Nephron (organoid): ENCODE measurements around the gene TBL1XR1.
A peak's percentile ranks its signal among the peaks of the same experiment; 100 is the strongest.
"Not testable (repeated sequence)": the region's sequence is repeated elsewhere in the genome, so short reads cannot be mapped to it uniquely, and the experiment has no call there.

Experiments used
- H3K27ac Mint-ChIP-seq, 3 experiments: 2 replicates each; pipeline ENCODE4 v1.8.0; 2020; ENCODE audit warnings: mixed read lengths in 3 of 3, mild to moderate bottlenecking in 2 of 3, moderate library complexity in 1 of 3
- H3K27me3 Mint-ChIP-seq: 2 replicates; pipeline ENCODE4 v1.8.0; 2021; ENCODE audit warnings: low read depth, mild to moderate bottlenecking, moderate library complexity, mixed read lengths
- H3K36me3 Mint-ChIP-seq: 2 replicates; pipeline ENCODE4 v1.8.0; 2020; ENCODE audit warnings: low read depth, mixed read lengths
- H3K4me1 Mint-ChIP-seq: 2 replicates; pipeline ENCODE4 v1.8.0; 2020; ENCODE audit warnings: mixed read lengths
- H3K4me3 Mint-ChIP-seq, 3 experiments: 2 replicates each; pipeline ENCODE4 v1.8.0; 2020; ENCODE audit warnings: mild to moderate bottlenecking in 3 of 3, mixed read lengths in 3 of 3, moderate library complexity in 2 of 3
- H3K9me3 Mint-ChIP-seq: 2 replicates; pipeline ENCODE4 v1.8.0; 2020; ENCODE audit warnings: mixed read lengths
- CTCF ChIP-seq, 3 experiments: fragments of 200-600 bp; sonication (generic); IDR thresholded peaks; one replicate each; pipeline ENCODE4 v1.5.0; 2021; ENCODE audit warnings: antibody characterized with exemption in 3 of 3; ENCODE audit not compliant: unreplicated experiment in 3 of 3

TBL1XR1 gene

GRCh38 chr3:177174607-177175170, 22.6 kb downstream of the TBL1XR1 start:
- Mint-ChIP-seq H3K4me3 (no peak overlapping the region), H3K4me1 (peaks cover 33% of the 10 kb centered on the region), H3K36me3 (peaks cover 56% of the 10 kb centered on the region), H3K27ac (peak overlapping the region; percentile 7 to 28 (median 15)), H3K27me3 (no peaks in the 10 kb centered on the region), H3K9me3 (no peaks in the 10 kb centered on the region)
- no peak for TF ChIP-seq CTCF (IDR thresholded peaks at IDR 0.05; ENCODE audit: unreplicated experiment in 3 of 3)

GRCh38 chr3:177169936-177170722, 27.2 kb downstream of the TBL1XR1 start:
- H3K27me3 Mint-ChIP-seq: no peaks in the 10 kb centered on the region
- H3K36me3 Mint-ChIP-seq: peaks cover 58% of the 10 kb centered on the region
- TF ChIP-seq CTCF (IDR thresholded peaks at IDR 0.05; ENCODE audit: unreplicated experiment in 3 of 3): no peak
- H3K4me3 Mint-ChIP-seq: no peak overlapping the region
- H3K4me1 Mint-ChIP-seq: peaks cover 25% of the 10 kb centered on the region
- H3K27ac Mint-ChIP-seq: peak overlapping the region in 1 of 3 experiments; percentile 9
- H3K9me3 Mint-ChIP-seq: no peaks in the 10 kb centered on the region

GRCh38 chr3:177168431-177168830, 28.9 kb downstream of the TBL1XR1 start:
- Mint-ChIP-seq H3K27me3 (no peaks in the 10 kb centered on the region), H3K4me1 (peaks cover 17% of the 10 kb centered on the region), H3K27ac (no peak overlapping the region), H3K36me3 (peaks cover 67% of the 10 kb centered on the region), H3K9me3 (peaks cover 3% of the 10 kb centered on the region), H3K4me3 (no peak overlapping the region)
- TF ChIP-seq CTCF (IDR thresholded peaks at IDR 0.05; ENCODE audit: unreplicated experiment in 3 of 3): no peak

- no peaks in the 10 kb centered on the region for H3K27me3 Mint-ChIP-seq
- peak overlapping the region in 1 of 3 experiments; percentile 34 for H3K27ac Mint-ChIP-seq
- peaks cover 5% of the 10 kb centered on the region for H3K4me1 Mint-ChIP-seq
- H3K4me3 Mint-ChIP-seq: no peak overlapping the region
- H3K36me3 Mint-ChIP-seq: peaks cover 72% of the 10 kb centered on the region
- peaks cover 5% of the 10 kb centered on the region for H3K9me3 Mint-ChIP-seq
- TF ChIP-seq CTCF (IDR thresholded peaks at IDR 0.05; ENCODE audit: unreplicated experiment in 3 of 3): no peak
Observed at GRCh38 chr3:177162742-177163141, 34.5 kb downstream of the TBL1XR1 start.

GRCh38 chr3:177161603-177162002, 35.7 kb downstream of the TBL1XR1 start:
- not testable (repeated sequence) for H3K27me3 Mint-ChIP-seq, H3K4me3 Mint-ChIP-seq, H3K27ac Mint-ChIP-seq, H3K9me3 Mint-ChIP-seq, H3K4me1 Mint-ChIP-seq
- peaks cover 71% of the 10 kb centered on the region for H3K36me3 Mint-ChIP-seq

- Mint-ChIP-seq H3K9me3 (peaks cover 3% of the 10 kb centered on the region), H3K27me3 (no peaks in the 10 kb centered on the region), H3K36me3 (peaks cover 54% of the 10 kb centered on the region), H3K4me3 (no peak overlapping the region), H3K27ac (peak overlapping the region in 1 of 3 experiments; percentile 13), H3K4me1 (peaks cover 14% of the 10 kb centered on the region)
- TF ChIP-seq CTCF (IDR thresholded peaks at IDR 0.05; ENCODE audit: unreplicated experiment in 3 of 3): no peak
Observed at GRCh38 chr3:177158461-177158860, 38.8 kb downstream of the TBL1XR1 start.
